OCI-LY1 (cell line): ENCODE results near the gene NDUFS8.

Source experiments
- H2AFZ ChIP-seq: fragments of 200-600 bp; sonication (generic), shearing (Covaris generic); 2 replicates; pipeline ENCODE4 v1.6.0; 2014; ENCODE audit warnings: antibody characterized with exemption, mild to moderate bottlenecking, low read length
- H3F3A ChIP-seq: fragments of 200-600 bp; sonication (generic), shearing (Covaris generic); 2 replicates; pipeline ENCODE4 v1.6.0; 2014; ENCODE audit warnings: mild to moderate bottlenecking, antibody characterized with exemption, low read length, moderate library complexity; ENCODE audit not compliant: insufficient read depth
- H3K27ac ChIP-seq: fragments of 200-600 bp; sonication (generic); 2 replicates; pipeline ENCODE4 v1.5.1; 2014; ENCODE audit warnings: low read length, mixed run types, mild to moderate bottlenecking, low read depth; ENCODE audit not compliant: poor library complexity, severe bottlenecking
- H3K27me3 ChIP-seq: fragments of 200-600 bp; sonication (generic); 2 replicates; pipeline ENCODE4 v1.6.0; 2014; ENCODE audit warnings: antibody characterized with exemption, mild to moderate bottlenecking, low read length, moderate library complexity; ENCODE audit not compliant: insufficient read depth
- H3K36me3 ChIP-seq: fragments of 200-600 bp; sonication (generic); 2 replicates; pipeline ENCODE4 v1.6.1; 2014; ENCODE audit warnings: mild to moderate bottlenecking, antibody characterized with exemption, low read length, moderate library complexity, mixed read lengths; ENCODE audit not compliant: insufficient read depth
- H3K4me1 ChIP-seq: fragments of 200-600 bp; sonication (generic); 2 replicates; pipeline ENCODE4 v1.5.1; 2014; ENCODE audit warnings: mild to moderate bottlenecking, low read length, moderate library complexity; ENCODE audit not compliant: insufficient read depth, severe bottlenecking
- H3K4me2 ChIP-seq: fragments of 200-600 bp; sonication (generic), shearing (Covaris generic); 2 replicates; pipeline ENCODE4 v1.6.1; 2014; ENCODE audit warnings: low read length
- H3K4me3 ChIP-seq: fragments of 200-600 bp; sonication (generic); 2 replicates; pipeline ENCODE4 v1.5.1; 2014; ENCODE audit warnings: low read length, low read depth, mild to moderate bottlenecking, mixed read lengths; ENCODE audit not compliant: poor library complexity, severe bottlenecking
- H3K79me2 ChIP-seq: fragments of 200-600 bp; shearing (Covaris generic); 2 replicates; pipeline ENCODE4 v1.6.1; 2016; ENCODE audit warnings: mixed run types, low read length, mixed read lengths; ENCODE audit not compliant: insufficient read depth
- H3K9ac ChIP-seq: fragments of 200-600 bp; sonication (generic), shearing (Covaris generic); 2 replicates; pipeline ENCODE4 v1.6.1; 2014; ENCODE audit warnings: mild to moderate bottlenecking, low read length, mixed read lengths
- H3K9me2 ChIP-seq: fragments of 200-600 bp; sonication (generic), shearing (Covaris generic); 2 replicates; pipeline ENCODE4 v1.6.1; 2014; ENCODE audit warnings: low read depth, mild to moderate bottlenecking, low read length, mixed read lengths
- H3K9me3 ChIP-seq: fragments of 200-600 bp; shearing (Covaris generic); 2 replicates; pipeline ENCODE4 v1.6.1; 2014; ENCODE audit warnings: low read length, mixed read lengths
- H4K20me1 ChIP-seq: fragments of 200-600 bp; sonication (generic), shearing (Covaris generic); 2 replicates; pipeline ENCODE4 v1.6.0; 2016; ENCODE audit warnings: mild to moderate bottlenecking, low read length; ENCODE audit not compliant: insufficient read depth
- EZH2 ChIP-seq: fragments of 200-600 bp; sonication (generic), shearing (Covaris generic); IDR thresholded peaks from 2 replicates; pipeline ENCODE4 v1.8.0; 2017; ENCODE audit warnings: borderline replicate concordance, mixed run types, mild to moderate bottlenecking, antibody characterized with exemption, low read length, moderate library complexity, mixed read lengths
- TF ChIP-seq, protein P1 (sequence below): fragments of 200-600 bp; sonication (generic), shearing (Covaris generic); IDR thresholded peaks from 2 replicates; pipeline ENCODE4 v1.5.1; 2017; ENCODE audit warnings: mild to moderate bottlenecking, antibody characterized with exemption, low read length, moderate library complexity, mixed read lengths

The NDUFS8 gene

DNA sequence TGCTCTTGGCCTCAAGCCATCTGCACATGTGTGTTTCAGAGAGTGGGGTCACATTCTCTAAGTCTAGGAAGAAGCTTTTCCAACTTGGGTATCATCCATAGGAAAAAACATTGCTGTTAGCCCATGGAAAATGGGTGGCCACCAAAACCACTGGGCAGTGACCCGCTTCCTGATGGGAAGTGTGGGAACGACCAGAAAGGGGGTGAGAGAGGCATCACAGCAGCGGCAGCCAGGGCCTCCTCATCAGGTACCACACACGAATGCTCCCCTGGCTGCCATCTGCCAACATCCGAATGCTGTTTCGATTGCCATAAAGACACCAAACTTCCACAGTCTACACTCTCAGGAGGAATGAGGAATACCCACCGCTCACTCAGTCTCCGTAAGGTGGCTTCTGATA lies 50.4 kb downstream of the NDUFS8 start:
- Histone ChIP-seq H3K9me3 (no peaks in the 10 kb centered on the region), H3K4me3 (no peak overlapping the region), H3F3A (no peaks in the 10 kb centered on the region; the same call in 1 of the 2 replicates), H3K36me3 (peaks cover 17% of the 10 kb centered on the region), H3K79me2 (no peaks in the 10 kb centered on the region), H3K4me1 (peaks cover 7% of the 10 kb centered on the region), H3K9ac (no peak overlapping the region), H3K27me3 (no peaks in the 10 kb centered on the region), H3K27ac (no peak overlapping the region), H3K4me2 (no peak overlapping the region), H2AFZ (no peak overlapping the region), H4K20me1 (no peaks in the 10 kb centered on the region), H3K9me2 (no peaks in the 10 kb centered on the region)
- TF ChIP-seq EZH2: no peak

DNA sequence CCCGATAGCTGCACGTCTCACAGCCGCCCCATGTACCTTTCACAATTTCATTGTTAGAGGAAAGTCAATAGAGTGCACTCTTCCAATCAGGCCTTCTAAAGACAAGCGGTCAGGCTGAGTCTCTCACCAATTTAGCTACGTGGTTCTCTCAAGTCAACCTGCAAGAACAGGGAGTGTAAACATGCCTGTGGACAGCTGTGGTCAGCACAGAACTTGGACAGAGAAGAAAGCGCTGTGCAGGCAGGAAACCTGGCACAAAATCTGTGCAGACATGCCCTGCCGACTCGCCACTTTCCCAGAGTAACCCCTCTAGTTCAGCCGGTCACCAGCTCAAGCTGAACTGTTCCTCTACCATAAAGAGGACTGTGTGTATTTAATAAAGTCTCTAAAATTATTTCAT lies 51.2 kb downstream of the NDUFS8 start:
- TF ChIP-seq, protein P1, sequence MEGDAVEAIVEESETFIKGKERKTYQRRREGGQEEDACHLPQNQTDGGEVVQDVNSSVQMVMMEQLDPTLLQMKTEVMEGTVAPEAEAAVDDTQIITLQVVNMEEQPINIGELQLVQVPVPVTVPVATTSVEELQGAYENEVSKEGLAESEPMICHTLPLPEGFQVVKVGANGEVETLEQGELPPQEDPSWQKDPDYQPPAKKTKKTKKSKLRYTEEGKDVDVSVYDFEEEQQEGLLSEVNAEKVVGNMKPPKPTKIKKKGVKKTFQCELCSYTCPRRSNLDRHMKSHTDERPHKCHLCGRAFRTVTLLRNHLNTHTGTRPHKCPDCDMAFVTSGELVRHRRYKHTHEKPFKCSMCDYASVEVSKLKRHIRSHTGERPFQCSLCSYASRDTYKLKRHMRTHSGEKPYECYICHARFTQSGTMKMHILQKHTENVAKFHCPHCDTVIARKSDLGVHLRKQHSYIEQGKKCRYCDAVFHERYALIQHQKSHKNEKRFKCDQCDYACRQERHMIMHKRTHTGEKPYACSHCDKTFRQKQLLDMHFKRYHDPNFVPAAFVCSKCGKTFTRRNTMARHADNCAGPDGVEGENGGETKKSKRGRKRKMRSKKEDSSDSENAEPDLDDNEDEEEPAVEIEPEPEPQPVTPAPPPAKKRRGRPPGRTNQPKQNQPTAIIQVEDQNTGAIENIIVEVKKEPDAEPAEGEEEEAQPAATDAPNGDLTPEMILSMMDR: no peak
- no peak for TF ChIP-seq EZH2

DNA sequence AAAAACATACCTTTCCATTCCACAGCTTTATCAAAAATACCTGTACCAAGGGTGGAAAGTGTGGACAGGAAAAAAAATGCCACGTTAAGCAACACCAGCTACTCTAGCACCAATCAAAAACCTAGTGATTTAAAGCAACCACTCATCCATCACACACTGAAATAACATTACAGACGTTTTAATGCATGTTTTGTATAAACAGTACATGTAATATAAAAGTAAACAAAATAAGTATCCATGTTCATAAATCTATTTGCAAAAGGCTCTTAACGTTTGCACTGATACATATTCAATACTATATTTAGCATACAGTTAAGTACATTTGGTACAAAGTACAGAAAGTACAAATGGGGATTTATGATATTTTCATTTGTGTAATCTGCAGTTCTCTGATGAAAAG lies 52.0 kb downstream of the NDUFS8 start:
- Histone ChIP-seq H3K9me2 (no peaks in the 10 kb centered on the region), H3K4me2 (no peak overlapping the region), H3K4me1 (peaks cover 7% of the 10 kb centered on the region), H4K20me1 (no peaks in the 10 kb centered on the region), H2AFZ (no peak overlapping the region), H3K27ac (no peak overlapping the region), H3K36me3 (peaks cover 17% of the 10 kb centered on the region), H3K4me3 (no peak overlapping the region), H3F3A (no peaks in the 10 kb centered on the region; the same call in 1 of the 2 replicates), H3K79me2 (no peaks in the 10 kb centered on the region), H3K9ac (no peak overlapping the region), H3K27me3 (no peaks in the 10 kb centered on the region), H3K9me3 (no peaks in the 10 kb centered on the region)
- TF ChIP-seq, protein P1: no peak
- no peak for TF ChIP-seq EZH2

More for the DNA sequence above, 51.2 kb downstream of the NDUFS8 start:
- Histone ChIP-seq H4K20me1 (no peaks in the 10 kb centered on the region), H3K4me2 (no peak overlapping the region), H3K27ac (no peak overlapping the region), H3K79me2 (no peaks in the 10 kb centered on the region), H2AFZ (no peak overlapping the region), H3F3A (no peaks in the 10 kb centered on the region; the same call in 1 of the 2 replicates), H3K36me3 (peaks cover 17% of the 10 kb centered on the region), H3K4me1 (peaks cover 7% of the 10 kb centered on the region), H3K9me2 (no peaks in the 10 kb centered on the region), H3K4me3 (no peak overlapping the region), H3K9ac (no peak overlapping the region), H3K27me3 (no peaks in the 10 kb centered on the region), H3K9me3 (no peaks in the 10 kb centered on the region)

DNA sequence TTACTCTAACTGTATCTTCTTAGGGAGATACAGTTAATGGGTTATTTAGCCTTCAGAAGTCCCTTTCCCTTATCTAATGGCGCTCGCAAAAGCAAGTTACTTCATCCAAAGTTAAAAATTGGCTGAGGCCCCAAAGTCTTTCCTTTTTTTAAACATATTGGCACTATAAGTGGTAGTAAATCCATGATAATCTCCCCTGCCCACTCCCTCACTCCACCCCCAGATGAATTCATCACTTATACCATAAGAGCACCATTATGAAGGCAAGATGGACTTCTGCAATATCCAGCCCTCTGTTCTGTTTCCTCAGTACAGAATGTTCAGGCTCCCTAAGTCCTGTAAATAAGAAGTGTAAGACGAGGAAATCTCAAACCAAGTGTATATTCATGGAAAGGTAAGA lies 53.0 kb downstream of the NDUFS8 start:
- H4K20me1 ChIP-seq: no peaks in the 10 kb centered on the region
- no peaks in the 10 kb centered on the region for H3K9me3 ChIP-seq
- no peak overlapping the region for H2AFZ ChIP-seq
- H3K4me3 ChIP-seq: no peak overlapping the region
- H3K79me2 ChIP-seq: no peaks in the 10 kb centered on the region
- H3F3A ChIP-seq: no peaks in the 10 kb centered on the region; the same call in 1 of the 2 replicates
- H3K4me1 ChIP-seq: no peaks in the 10 kb centered on the region
- no peak for TF ChIP-seq EZH2
- TF ChIP-seq, protein P1: no peak
- no peak overlapping the region for H3K27ac ChIP-seq
- peaks cover 17% of the 10 kb centered on the region for H3K36me3 ChIP-seq
- no peak overlapping the region for H3K9ac ChIP-seq
- H3K9me2 ChIP-seq: no peaks in the 10 kb centered on the region
- H3K4me2 ChIP-seq: no peak overlapping the region
- no peaks in the 10 kb centered on the region for H3K27me3 ChIP-seq
